Activated CD4-positive, alpha-beta T cell treated with anti-CD3 and anti-CD28 coated beads for 36 hours (primary cell): ENCODE measurements around the gene CD101. TPM values are rescaled to one million over a fixed set of nuclear protein-coding genes. Genes with fewer than 3 reads are reported as not detected.

Experiments used
- ATAC-seq: fragments of 200-7000 bp; cut with Tn5 transposase; one replicate; pipeline ENCODE4 v1.10.0; 2021; ENCODE audit warnings: mild to moderate bottlenecking, moderate library complexity
- CTCF ChIA-PET: fragments of 350-600 bp; sonication (Branson Sonifier 250); formaldehyde crosslinking; loops from one replicate; lab custom pipeline; 2021; ENCODE audit warnings: antibody characterized with exemption; lab: Charles Lee
- POLR2A ChIA-PET: fragments of 350-600 bp; sonication (Branson Sonifier 250); formaldehyde crosslinking; loops from one replicate; lab custom pipeline; 2021; ENCODE audit warnings: antibody characterized with exemption, inconsistent platforms; lab: Charles Lee
- DNase-seq: peaks from one replicate; pipeline ENCODE4 v3.0.0-alpha.2; 2020
- H3K27ac Mint-ChIP-seq: one replicate; pipeline ENCODE4 v1.8.0; 2021; ENCODE audit warnings: mixed read lengths
- H3K27me3 Mint-ChIP-seq: one replicate; pipeline ENCODE4 v1.8.0; 2021; ENCODE audit warnings: mixed read lengths
- H3K36me3 Mint-ChIP-seq: one replicate; pipeline ENCODE4 v1.8.0; 2021; ENCODE audit warnings: low read depth, mixed read lengths
- H3K4me1 Mint-ChIP-seq: one replicate; pipeline ENCODE4 v1.8.0; 2021; ENCODE audit warnings: mixed read lengths
- H3K4me3 Mint-ChIP-seq: one replicate; pipeline ENCODE4 v1.8.0; 2021; ENCODE audit warnings: mild to moderate bottlenecking, moderate library complexity, mixed read lengths
- H3K9me3 Mint-ChIP-seq: one replicate; pipeline ENCODE4 v1.8.0; 2021; ENCODE audit warnings: low read depth, mixed read lengths
- intact Hi-C, 2 experiments: fragments of 100-400 bp; cut with DNase I in 1 of 2; cut with micrococcal nuclease in 1 of 2; formaldehyde crosslinking; loops; one replicate each; pipeline versions ENCODE4 v1.14.2 to v1.15.1; 2022 to 2024; cut with DNase I, micrococcal nuclease
- total RNA-seq, 2 experiments: library from RNA; stranded (reverse); gene quantifications; one replicate each; pipeline ENCODE4 v1.2.3, GENCODE V29; 2021

CD101 gene
- total RNA-seq, 2 experiments from 2014 or later, result 0.30 to 0.60 TPM

GRCh38 chr1:117033772-117034171 is 32.2 kb downstream of the CD101 start:
- POLR2A ChIA-PET, result no interaction called here
- Mint-ChIP-seq H3K27ac (no peak overlapping the region), H3K36me3 (no peaks in the 10 kb centered on the region), H3K4me1 (peaks cover 17% of the 10 kb centered on the region), H3K4me3 (no peak overlapping the region), H3K9me3 (no peaks in the 10 kb centered on the region), H3K27me3 (no peaks in the 10 kb centered on the region)
- CTCF ChIA-PET, result interaction anchor here (0.6 kb wide), 1 partner anchor 23 kb away, joined by 4 read pairs; no protein-coding TSS in a partner anchor
- intact Hi-C loops, result no loop called here
- no peak for ATAC-seq
- no peak for DNase-seq

- Mint-ChIP-seq H3K4me3 (no peak overlapping the region), H3K9me3 (no peaks in the 10 kb centered on the region), H3K27me3 (no peaks in the 10 kb centered on the region), H3K4me1 (peaks cover 17% of the 10 kb centered on the region), H3K36me3 (no peaks in the 10 kb centered on the region), H3K27ac (no peak overlapping the region)
- DNase-seq, result no peak
- no peak for ATAC-seq
- intact Hi-C loops, result no loop called here
- CTCF ChIA-PET, result no interaction called here
- POLR2A ChIA-PET, result no interaction called here
These were observed 33.3 kb downstream of the CD101 start for GRCh38 chr1:117034791-117035290.

DNA sequence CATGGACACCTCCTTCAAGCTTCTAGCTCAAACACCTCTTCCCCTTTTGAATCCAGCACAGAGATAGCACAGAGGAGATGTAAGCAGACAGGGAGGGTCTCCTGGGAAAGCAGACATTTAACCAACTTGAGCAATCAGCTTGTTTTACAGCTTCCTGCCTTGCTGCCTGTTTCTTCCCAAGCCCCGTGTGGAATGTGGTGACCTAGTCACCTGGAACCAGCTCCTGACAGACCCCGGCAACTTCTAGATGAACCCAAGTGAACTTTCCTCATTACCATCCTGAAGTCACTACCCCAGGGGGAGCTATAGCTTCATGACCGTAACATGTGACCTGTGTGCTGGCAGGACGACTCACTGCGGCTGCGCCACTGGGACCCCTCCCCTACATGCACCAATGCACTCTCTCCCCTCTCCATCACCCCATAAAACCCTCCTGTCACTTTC is 34.5 kb downstream of the CD101 start:
- CTCF ChIA-PET, result no interaction called here

GRCh38 chr1:117037802-117038201 is 36.2 kb downstream of the CD101 start:
- ChIA-PET POLR2A (no interaction called here), CTCF (interaction anchor here (0.5 to 1.4 kb wide), 3 partner anchors 11 to 442 kb away, joined by 3 read pairs; no protein-coding TSS in a partner anchor)
- intact Hi-C loops, result no loop called here
- Mint-ChIP-seq H3K27me3 (no peaks in the 10 kb centered on the region), H3K9me3 (no peaks in the 10 kb centered on the region), H3K4me1 (peaks cover 5% of the 10 kb centered on the region), H3K4me3 (no peak overlapping the region), H3K36me3 (no peaks in the 10 kb centered on the region), H3K27ac (no peak overlapping the region)
- ATAC-seq, result no peak
- DNase-seq, result no peak

More for the DNA sequence above, 34.5 kb downstream of the CD101 start:
- ATAC-seq (no peak), DNase-seq (no peak)
- POLR2A ChIA-PET, result no interaction called here
- Mint-ChIP-seq H3K4me3 (no peak overlapping the region), H3K36me3 (no peaks in the 10 kb centered on the region), H3K27ac (no peak overlapping the region), H3K27me3 (no peaks in the 10 kb centered on the region), H3K4me1 (peaks cover 6% of the 10 kb centered on the region), H3K9me3 (no peaks in the 10 kb centered on the region)
- intact Hi-C loops, result no loop called here

- Mint-ChIP-seq H3K9me3 (no peaks in the 10 kb centered on the region), H3K36me3 (no peaks in the 10 kb centered on the region), H3K27me3 (no peaks in the 10 kb centered on the region), H3K27ac (no peak overlapping the region), H3K4me1 (peaks cover 1% of the 10 kb centered on the region), H3K4me3 (no peak overlapping the region)
- ChIA-PET CTCF (interaction anchor here (0.5 to 1.4 kb wide), 3 partner anchors 11 to 442 kb away, joined by 3 read pairs; no protein-coding TSS in a partner anchor), POLR2A (no interaction called here)
- ATAC-seq (no peak), DNase-seq (no peak)
- intact Hi-C loops, result no loop called here
These were observed 36.7 kb downstream of the CD101 start for GRCh38 chr1:117038236-117038635.

GRCh38 chr1:117044217-117044616 is 42.7 kb downstream of the CD101 start:
- H3K9me3 Mint-ChIP-seq, result no peaks in the 10 kb centered on the region
- CTCF ChIA-PET, result interaction anchor here (1.1 to 1.4 kb wide), 2 partner anchors 25 to 319 kb away, joined by 3 to 5 read pairs; no protein-coding TSS in a partner anchor
- H3K27ac Mint-ChIP-seq, result no peak overlapping the region
- POLR2A ChIA-PET, result no interaction called here
- intact Hi-C loops, result no loop called here
- H3K36me3 Mint-ChIP-seq, result peaks cover 7% of the 10 kb centered on the region
- no peak for DNase-seq
- peaks cover 12% of the 10 kb centered on the region for H3K4me1 Mint-ChIP-seq
- H3K27me3 Mint-ChIP-seq, result no peaks in the 10 kb centered on the region
- no peak for ATAC-seq
- H3K4me3 Mint-ChIP-seq, result no peak overlapping the region

DNA sequence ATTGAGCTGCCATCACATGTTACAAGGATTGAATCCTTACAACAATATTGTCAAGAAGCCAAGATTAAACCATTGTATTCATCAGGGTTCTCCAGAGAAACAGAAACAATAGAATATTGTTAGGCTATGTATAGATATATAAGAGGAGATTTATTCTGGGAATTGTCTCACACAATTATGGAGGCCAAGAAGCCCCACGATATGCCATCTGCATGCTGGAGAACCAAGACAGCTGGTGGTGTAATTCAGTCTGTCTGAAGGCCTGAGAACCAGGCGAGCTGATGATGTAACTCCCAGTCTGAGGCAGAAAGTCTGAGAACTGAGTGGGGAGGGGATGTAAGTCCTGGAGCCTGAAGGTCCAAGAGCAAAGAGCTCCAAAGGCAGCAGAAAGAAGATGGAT is 44.1 kb downstream of the CD101 start:
- ATAC-seq, result no peak

GRCh38 chr1:117046781-117047180 is 45.2 kb downstream of the CD101 start:
- Mint-ChIP-seq H3K27me3 (no peaks in the 10 kb centered on the region), H3K9me3 (no peaks in the 10 kb centered on the region), H3K27ac (no peak overlapping the region), H3K36me3 (peaks cover 7% of the 10 kb centered on the region), H3K4me3 (no peak overlapping the region), H3K4me1 (peaks cover 38% of the 10 kb centered on the region)
- ChIA-PET CTCF (interaction anchor here (0.8 to 2.0 kb wide), 4 partner anchors 10 to 472 kb away, joined by 3 to 5 read pairs (median 4); no protein-coding TSS in a partner anchor), POLR2A (no interaction called here)
- DNase-seq, result no peak
- intact Hi-C loops, result no loop called here
- no peak for ATAC-seq

More for the DNA sequence above, 44.1 kb downstream of the CD101 start:
- ChIA-PET POLR2A (no interaction called here), CTCF (interaction anchor here (1.0 to 2.0 kb wide), 3 partner anchors 11 to 471 kb away, joined by 3 to 4 read pairs (median 4); no protein-coding TSS in a partner anchor)
- peaks cover 27% of the 10 kb centered on the region for H3K4me1 Mint-ChIP-seq
- H3K4me3 Mint-ChIP-seq, result no peak overlapping the region
- H3K9me3 Mint-ChIP-seq, result no peaks in the 10 kb centered on the region
- H3K27me3 Mint-ChIP-seq, result no peaks in the 10 kb centered on the region
- no peak for DNase-seq
- peaks cover 7% of the 10 kb centered on the region for H3K36me3 Mint-ChIP-seq
- intact Hi-C loops, result no loop called here
- no peak overlapping the region for H3K27ac Mint-ChIP-seq

DNA sequence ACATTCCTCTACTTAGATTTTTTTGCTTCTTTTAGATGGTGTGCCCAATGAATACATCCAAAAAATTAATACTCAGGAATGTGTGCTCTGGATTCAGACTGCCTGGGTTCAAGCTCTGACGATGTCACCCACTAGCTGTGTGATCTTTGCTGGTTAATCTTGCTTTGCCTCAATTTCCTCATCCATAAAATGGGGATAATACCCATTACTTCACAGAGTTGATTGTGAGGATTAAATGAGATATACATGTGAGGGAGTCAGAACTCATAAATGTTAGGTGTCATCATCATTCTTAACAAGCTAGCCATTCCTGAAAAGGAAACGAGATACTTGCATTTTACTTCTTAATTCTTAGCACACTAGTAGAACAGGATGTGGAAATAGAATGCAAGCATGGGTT is 45.7 kb downstream of the CD101 start:
- Mint-ChIP-seq H3K9me3 (no peaks in the 10 kb centered on the region), H3K4me3 (no peak overlapping the region), H3K27me3 (no peaks in the 10 kb centered on the region), H3K36me3 (peaks cover 8% of the 10 kb centered on the region), H3K27ac (no peak overlapping the region), H3K4me1 (peaks cover 43% of the 10 kb centered on the region)
- no peak for ATAC-seq
- intact Hi-C loops, result no loop called here
- ChIA-PET POLR2A (no interaction called here), CTCF (interaction anchor here (0.8 to 1.3 kb wide), 3 partner anchors 34 to 473 kb away, joined by 3 to 5 read pairs (median 3); no protein-coding TSS in a partner anchor)
- DNase-seq, result no peak

- Mint-ChIP-seq H3K4me3 (no peak overlapping the region), H3K27me3 (no peaks in the 10 kb centered on the region), H3K36me3 (peaks cover 12% of the 10 kb centered on the region), H3K4me1 (peaks cover 49% of the 10 kb centered on the region), H3K27ac (peak overlapping the region; percentile 82), H3K9me3 (no peaks in the 10 kb centered on the region)
- ATAC-seq (no peak), DNase-seq (no peak)
- ChIA-PET CTCF (interaction anchor here (1.2 kb wide), 1 partner anchor 210 kb away, joined by 3 read pairs; no protein-coding TSS in a partner anchor), POLR2A (interaction anchor here (0.6 kb wide), 1 partner anchor 41 kb away, joined by 6 read pairs; no protein-coding TSS in a partner anchor)
- intact Hi-C loops, result loop anchor here (2.0 to 10.0 kb wide), 2 partner anchors 41 to 195 kb away; no protein-coding TSS in a partner anchor
These were observed 48.3 kb downstream of the CD101 start for GRCh38 chr1:117049857-117050256.

GRCh38 chr1:117051224-117052064 is 49.9 kb downstream of the CD101 start:
- ATAC-seq (peak; percentile 57), DNase-seq (peak; percentile 57)
- POLR2A ChIA-PET, result no interaction called here
- Mint-ChIP-seq H3K4me1 (peaks cover 54% of the 10 kb centered on the region), H3K27me3 (no peaks in the 10 kb centered on the region), H3K9me3 (no peaks in the 10 kb centered on the region), H3K36me3 (peaks cover 12% of the 10 kb centered on the region), H3K4me3 (peak overlapping the region; percentile 14), H3K27ac (peak overlapping the region; percentile 65)
- intact Hi-C loops, result loop anchor here (2.0 to 10.0 kb wide), 2 partner anchors 43 to 197 kb away; no protein-coding TSS in a partner anchor
- CTCF ChIA-PET, result interaction anchor here (0.6 kb wide), 1 partner anchor 110 kb away, joined by 4 read pairs; no protein-coding TSS in a partner anchor
